Measurements from ENCODE around the gene SEC63.
A peak's percentile ranks its signal among the peaks of the same experiment; 100 is the strongest.
"Not testable (repeated sequence)": the region's sequence is repeated elsewhere in the genome, so short reads cannot be mapped to it uniquely, and the experiment has no call there.

The SEC63 gene

GRCh38 chr6:107866606-107867301, 91.3 kb downstream of the SEC63 start:
- DNase-seq (ENCODE audit: low read depth), result no peak
- peak; percentile 49 for TF ChIP-seq CTCF (IDR thresholded peaks at IDR 0.05; ENCODE audit: low read depth, low read length, missing control alignments)
- H3K4me3 ChIP-seq (ENCODE audit: low read depth, low read length), result no peak overlapping the region

- no peak for TF ChIP-seq CTCF (IDR thresholded peaks at IDR 0.05; ENCODE audit: low read depth, low read length, missing control alignments)
- no peak for DNase-seq (ENCODE audit: low read depth)
- H3K4me3 ChIP-seq (ENCODE audit: low read depth, low read length), result no peak overlapping the region
Observed at GRCh38 chr6:107864226-107865127, 93.5 kb downstream of the SEC63 start.

- no peak for DNase-seq (ENCODE audit: low read depth)
- no peak overlapping the region for H3K4me3 ChIP-seq (ENCODE audit: low read depth, low read length)
- TF ChIP-seq CTCF (IDR thresholded peaks at IDR 0.05; ENCODE audit: low read depth, low read length, missing control alignments), result no peak
Observed at GRCh38 chr6:107862383-107862782, 95.6 kb downstream of the SEC63 start.

GRCh38 chr6:107860963-107861362, 97.0 kb downstream of the SEC63 start:
- not testable (repeated sequence) for H3K4me3 ChIP-seq (ENCODE audit: low read depth, low read length); DNase-seq (ENCODE audit: low read depth)

GRCh38 chr6:107860144-107860543, 97.9 kb downstream of the SEC63 start:
- DNase-seq (ENCODE audit: low read depth); H3K4me3 ChIP-seq (ENCODE audit: low read depth, low read length): not testable (repeated sequence)

- no peak overlapping the region for H3K4me3 ChIP-seq (ENCODE audit: low read depth, low read length)
- no peak for TF ChIP-seq CTCF (IDR thresholded peaks at IDR 0.05; ENCODE audit: low read depth, low read length, missing control alignments)
- DNase-seq (ENCODE audit: low read depth), result no peak
Observed at GRCh38 chr6:107853230-107853629, 104.8 kb downstream of the SEC63 start.

- TF ChIP-seq CTCF (IDR thresholded peaks at IDR 0.05; ENCODE audit: low read depth, low read length, missing control alignments), result no peak
- no peak overlapping the region for H3K4me3 ChIP-seq (ENCODE audit: low read depth, low read length)
- DNase-seq (ENCODE audit: low read depth), result no peak
Observed at GRCh38 chr6:107849325-107849724, 108.7 kb downstream of the SEC63 start.
